H1 (cell line): ENCODE results near the gene MDFI. TPM values are rescaled to one million over a fixed set of nuclear protein-coding genes. Genes with fewer than 3 reads are reported as not detected.

ENCODE experiments used
- ATF3 ChIP-seq: IDR thresholded peaks from 2 replicates; pipeline ENCODE4 v1.6.1; 2011; ENCODE audit warnings: low read depth, mild to moderate bottlenecking, low read length; ENCODE audit not compliant: insufficient read depth
- CHD1 ChIP-seq: IDR thresholded peaks from 2 replicates; pipeline ENCODE4 v1.6.1; 2012; ENCODE audit warnings: low read depth, low read length, improper control_type of control experiment
- E2F6 ChIP-seq: IDR thresholded peaks from 2 replicates; pipeline ENCODE4 v1.6.1; 2012; ENCODE audit warnings: inconsistent platforms
- MAX ChIP-seq: IDR thresholded peaks from 2 replicates; pipeline ENCODE4 v1.6.1; 2012; ENCODE audit warnings: inconsistent platforms
- RAD21 ChIP-seq, 2 experiments: IDR thresholded peaks in 1 of 2; conservative IDR thresholded peaks in 1 of 2; 2 replicates each; pipeline ENCODE4 v1.6.1; 2011; ENCODE audit warnings: low read depth in 2 of 2, low read length in 2 of 2, improper control_type of control experiment in 1 of 2, inconsistent platforms in 1 of 2, mild to moderate bottlenecking in 1 of 2, moderate library complexity in 1 of 2
- RFX5 ChIP-seq: IDR thresholded peaks from 2 replicates; pipeline ENCODE4 v1.6.1; 2011; ENCODE audit warnings: low read depth, low read length, improper control_type of control experiment, borderline replicate concordance
- SIRT6 ChIP-seq: IDR thresholded peaks from one replicate; pipeline ENCODE4 v1.7.1; 2012; ENCODE audit warnings: low read length, inconsistent platforms
- SIX5 ChIP-seq: IDR thresholded peaks from 2 replicates; pipeline ENCODE4 v1.6.1; 2011; ENCODE audit warnings: mild to moderate bottlenecking, low read depth, low read length
- ZNF274 ChIP-seq: IDR thresholded peaks from 2 replicates; pipeline ENCODE4 v1.7.0; 2012; ENCODE audit warnings: low read length, borderline replicate concordance; ENCODE audit errors: extremely low read depth
- polyA plus RNA-seq, 7 experiments: library from polyadenylated mRNA; depleted of rRNA in 3 of 7; stranded (reverse) in 5 of 7; unstranded in 2 of 7; fragments of >200 nt in 5 of 7; fragments of 200-250 nt in 2 of 7; gene quantifications; 1 replicate in 5 of 7; 2 replicates in 1 of 7; 4 replicates in 1 of 7; pipeline versions ENCODE4 v1.2.1 to v1.2.3, GENCODE V29; 2011 to 2013; ENCODE audit warnings: missing spikeins in 2 of 7, mixed read lengths in 2 of 7
- total RNA-seq: library from RNA; stranded (reverse); fragmentation: NEBNext Ultra II Directional; extraction: Animal tissue kit (Norgen Biotek cat#: 25700); gene quantifications from 2 replicates; pipeline ENCODE4 v1.2.1, GENCODE V29; 2021

MDFI gene
- total and polyA plus RNA-seq, 2 of the 8 experiments (the other 6 are each of a cell fraction or from before 2014, with no cell fraction given): 41.0 to 65.6 TPM

- TF ChIP-seq RAD21 (IDR thresholded peaks at IDR 0.05 in 1 of 2, conservative IDR thresholded peaks at IDR 0.05 in 1 of 2; ENCODE audit: low read depth in 2 of 2, low read length in 2 of 2) (no peak; a peak in 1 of 4 replicates), CHD1 (no peak), SIRT6 (no peak), ATF3 (no peak), E2F6 (no peak), RFX5 (no peak), MAX (no peak), SIX5 (no peak), ZNF274 (no peak)
These were observed at the start of gene MDFI (continued) for GRCh38 chr6:41638002-41638934.
